Activated T-cell treated with anti-CD3 and anti-CD28 coated beads for 48 hours (primary cell): ENCODE results near the gene FAM83B.
"Not testable (repeated sequence)": the region's sequence is repeated elsewhere in the genome, so short reads cannot be mapped to it uniquely, and the experiment has no call there.

Experiments used
- DNase-seq: peaks from one replicate; pipeline ENCODE4 v3.0.0-alpha.2; 2020; ENCODE audit warnings: low read depth

Gene FAM83B

DNA sequence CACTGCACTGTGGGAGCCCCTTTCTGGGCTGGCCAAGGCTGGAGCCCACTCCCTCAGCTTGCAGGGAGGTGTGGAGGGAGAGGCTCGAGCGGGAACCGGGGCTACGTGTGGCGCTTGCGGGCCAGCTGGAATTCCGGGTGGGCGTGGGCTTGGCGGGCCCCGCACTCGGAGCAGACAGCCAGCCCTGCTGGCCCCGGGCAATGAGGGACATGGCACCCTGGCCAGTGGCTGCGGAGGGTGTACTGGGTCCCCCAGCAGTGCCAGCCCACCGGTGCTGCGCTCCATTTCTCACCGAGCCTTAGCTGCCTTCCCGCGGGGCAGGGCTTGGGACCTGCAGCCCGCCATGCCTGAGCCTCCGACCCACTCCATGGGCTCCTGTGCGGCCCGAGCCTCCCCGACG lies 132.6 kb downstream of the FAM83B start:
- DNase-seq: not testable (repeated sequence)

DNA sequence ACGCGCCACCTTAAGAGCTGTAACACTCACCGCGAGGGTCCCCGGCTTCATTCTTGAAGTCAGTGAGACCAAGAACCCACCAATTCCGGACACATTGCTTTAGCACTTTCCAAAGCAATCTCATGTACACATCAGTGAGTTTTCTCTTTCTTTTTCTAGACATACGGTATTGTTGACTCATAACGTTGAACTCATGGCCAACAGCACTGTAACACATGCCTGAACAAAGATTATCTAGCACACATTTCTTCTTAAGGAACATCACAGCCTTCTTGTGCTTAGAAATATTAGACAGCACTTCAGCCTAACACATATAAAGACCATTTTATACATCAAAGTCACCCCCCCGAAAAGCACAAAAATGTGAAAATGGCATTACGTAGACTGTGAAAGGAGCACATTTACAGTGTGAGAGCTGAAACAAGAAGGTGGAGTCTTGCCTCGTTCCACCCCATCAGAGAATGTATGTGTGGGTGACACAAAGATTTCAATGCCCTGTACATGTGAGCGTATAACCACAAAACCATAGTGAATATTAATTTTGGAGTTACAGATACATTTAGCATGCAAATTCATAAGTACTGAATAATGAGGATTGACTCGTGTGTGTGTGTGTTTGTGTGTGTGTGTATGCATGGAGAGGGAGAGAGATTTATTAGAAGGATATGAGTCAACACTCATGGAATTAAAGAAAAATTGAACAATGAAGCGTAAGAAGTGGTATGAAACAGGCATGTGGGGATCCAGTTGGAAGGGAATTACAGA lies 134.1 kb downstream of the FAM83B start:
- no peak for DNase-seq

DNA sequence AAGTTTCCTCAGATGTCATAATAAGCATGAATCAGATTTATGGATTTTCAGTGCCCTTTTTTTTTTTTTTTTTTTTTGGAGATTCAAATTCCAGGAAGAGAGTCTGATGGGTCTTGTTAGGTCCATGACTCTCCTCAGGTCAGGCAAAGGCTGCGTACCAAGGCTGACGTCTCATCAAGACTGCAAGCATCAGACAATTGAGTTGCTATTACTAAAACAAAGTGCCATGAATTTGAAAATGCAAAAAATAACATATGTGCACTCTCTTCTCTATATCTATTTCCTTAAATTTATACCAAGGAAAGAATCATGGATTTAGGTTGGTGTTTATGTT lies 134.7 kb downstream of the FAM83B start:
- no peak for DNase-seq

DNA sequence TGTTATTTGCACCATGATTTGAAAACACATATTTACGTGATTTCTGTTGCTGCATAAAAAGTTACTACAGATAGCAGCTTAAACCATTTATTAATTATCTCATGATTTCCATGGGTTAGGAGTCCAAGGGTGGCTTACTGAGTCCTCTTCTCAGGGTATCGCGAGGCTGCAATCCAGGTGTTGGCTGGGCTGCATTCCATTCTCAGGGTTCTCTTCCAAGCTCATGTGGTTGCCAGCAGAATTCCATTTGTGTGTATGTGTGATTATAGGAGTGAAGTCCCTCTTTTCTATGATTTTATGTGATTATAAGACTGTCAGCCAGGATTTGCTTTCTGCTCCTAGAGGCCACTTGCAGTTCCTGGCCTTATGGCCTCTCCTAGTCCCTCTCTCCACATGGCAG lies 135.1 kb downstream of the FAM83B start:
- no peak for DNase-seq

DNA sequence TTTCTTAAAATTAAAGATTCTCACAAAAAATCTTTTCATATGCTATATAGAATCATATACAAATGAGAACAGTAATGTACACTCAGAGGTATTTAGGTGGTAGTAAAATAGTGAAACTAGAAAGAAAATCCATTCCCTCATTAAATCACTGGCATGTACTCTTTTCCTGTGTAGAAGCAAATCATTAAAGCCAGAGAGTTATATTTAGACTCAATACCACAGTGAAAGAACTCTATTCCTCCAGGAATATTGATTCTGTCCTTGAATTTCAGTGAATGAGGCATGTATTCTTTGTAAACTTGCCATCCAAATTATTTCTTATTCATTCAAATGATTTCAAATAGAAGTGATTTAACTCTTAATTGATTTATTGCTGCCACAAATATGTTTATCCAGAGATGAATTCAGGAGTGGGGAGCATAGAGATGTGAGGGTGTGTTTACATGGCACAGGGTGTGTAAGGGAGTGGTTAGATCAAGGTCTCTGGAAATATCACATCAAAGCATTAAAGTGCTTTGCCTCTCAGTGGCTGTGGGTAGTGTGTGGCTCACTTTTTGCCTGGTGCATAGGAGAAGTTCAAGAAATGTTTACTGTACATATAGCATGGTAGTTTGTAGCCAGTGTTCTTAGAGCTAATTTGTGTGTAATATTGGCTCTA lies 141.2 kb downstream of the FAM83B start:
- DNase-seq: no peak

DNA sequence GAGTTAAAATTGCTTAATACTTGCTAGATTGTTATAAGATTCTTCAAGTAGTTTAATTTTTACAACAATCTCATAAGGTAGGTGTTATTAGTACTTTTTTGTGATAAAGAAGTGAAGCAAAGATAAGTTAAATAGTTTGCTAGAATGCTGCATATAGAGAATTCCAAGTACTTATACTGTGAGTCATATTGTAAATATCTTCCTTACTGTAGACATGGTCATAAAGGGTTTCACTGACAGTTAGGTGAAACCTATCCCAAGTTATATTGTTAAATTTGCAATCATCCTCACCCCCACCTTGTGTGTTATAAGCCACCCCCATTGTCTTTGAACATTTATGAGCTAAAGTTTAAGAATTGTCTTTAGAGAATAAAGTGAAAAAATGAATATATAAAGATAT lies 142.0 kb downstream of the FAM83B start:
- no peak for DNase-seq

DNA sequence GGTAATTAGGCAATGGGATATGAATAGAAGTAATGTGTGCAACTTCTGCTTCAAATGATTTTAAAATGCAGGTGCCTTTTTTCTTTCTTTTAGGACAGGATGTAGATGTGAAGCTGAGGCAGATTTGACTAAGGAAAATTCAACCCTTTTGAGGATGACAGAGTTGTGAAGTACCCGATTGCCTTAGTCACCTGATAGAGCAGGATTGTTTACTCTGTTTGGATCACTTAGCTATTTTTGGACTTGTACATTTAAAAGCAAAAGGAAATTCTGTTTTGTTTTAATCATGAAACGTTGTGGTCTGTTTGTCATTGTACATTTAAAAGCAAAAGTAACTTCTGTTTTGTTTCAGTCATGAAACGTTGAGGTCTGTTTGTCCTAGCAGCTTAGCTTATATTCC lies 143.4 kb downstream of the FAM83B start:
- no peak for DNase-seq
